K562 (cell line): ENCODE measurements around the gene EEFSEC. TPM values are rescaled to one million over a fixed set of nuclear protein-coding genes. Genes with fewer than 3 reads are reported as not detected.

Source experiments
- ATAC-seq: fragments of 200-7000 bp; cut with Tn5 transposase; 3 replicates; pipeline ENCODE4 v1.9.1; 2020; ENCODE audit warnings: moderate library complexity
- BruUV-seq: library from RNA; stranded (reverse); fragments of 400-500 nt; replicated peaks from 2 replicates; lab custom pipeline; 2021; lab: Mats Ljungman, UMichigan
- CTCF ChIA-PET: fragments of 300-600 bp; formaldehyde crosslinking; extraction: SDS; loops from one replicate; lab custom pipeline; 2021; ENCODE audit warnings: low intra/inter-chr PET ratio; lab: Yijun Ruan, JAX
- POLR2A ChIA-PET: fragments of 300-600, 350-650 bp; sonication (Branson Sonifier 250); formaldehyde crosslinking; extraction: SDS; loops from one replicate; lab custom pipeline; 2021; ENCODE audit warnings: antibody characterized with exemption, inconsistent platforms; lab: Yijun Ruan, JAX
- DNase-seq, 4 experiments: peaks; one replicate each; pipeline versions ENCODE4 v3.0.0 to v3.0.0-alpha.2; 2011 to 2018; ENCODE audit warnings: low spot score in 3 of 4, mixed read lengths in 3 of 4; ENCODE audit errors: extremely low read depth in 1 of 4
- FAIRE-seq: peaks from 2 replicates; lab custom pipeline; 2011; peaks lifted over from hg19 to GRCh38; lab: Jason Lieb, UNC
- H2AFZ ChIP-seq: 2 replicates; pipeline ENCODE4 v1.6.0; 2011; ENCODE audit warnings: low read depth, low read length, control low read depth, inconsistent platforms
- H3K27ac ChIP-seq: fragments of 200-600 bp; 3 replicates; pipeline ENCODE4 v1.8.0; 2011; ENCODE audit warnings: low read depth, mild to moderate bottlenecking, control low read depth, inconsistent platforms, low read length, moderate library complexity, mixed read lengths; ENCODE audit errors: extremely low read depth
- H3K27me3 ChIP-seq, 2 experiments: fragments of 300-600 bp in 1 of 2; 2 replicates in 1 of 2; 3 replicates in 1 of 2; pipeline versions ENCODE4 v1.6.0 to v1.8.0; 2011; ENCODE audit warnings: inconsistent platforms in 2 of 2, low read length in 2 of 2, mild to moderate bottlenecking in 1 of 2, mixed read lengths in 1 of 2, moderate library complexity in 1 of 2; ENCODE audit not compliant: control insufficient read depth in 2 of 2, insufficient read depth in 2 of 2
- H3K36me3 ChIP-seq: fragments of 300-600 bp; 3 replicates; pipeline ENCODE4 v1.8.0; 2011; ENCODE audit warnings: mild to moderate bottlenecking, low read length, inconsistent platforms; ENCODE audit not compliant: control insufficient read depth, insufficient read depth
- H3K4me1 ChIP-seq, 2 experiments: fragments of 200-600 bp in 1 of 2; replicated peaks in 1 of 2; 2 replicates in 1 of 2; 3 replicates in 1 of 2; pipeline versions ENCODE4 v1.5.1 to v1.8.0; 2011; ENCODE audit warnings: inconsistent platforms in 2 of 2, low read length in 2 of 2, mild to moderate bottlenecking in 1 of 2, mixed read lengths in 1 of 2, moderate library complexity in 1 of 2; ENCODE audit not compliant: control insufficient read depth in 2 of 2, insufficient read depth in 2 of 2
- H3K4me2 ChIP-seq: 2 replicates; pipeline ENCODE4 v1.6.1; 2011; ENCODE audit warnings: low read length, control low read depth, inconsistent platforms, mixed read lengths; ENCODE audit not compliant: insufficient read depth
- H3K4me3 ChIP-seq: fragments of 200-600 bp; sonication (generic), shearing (Covaris generic); 2 replicates; pipeline ENCODE4 v1.5.1; 2016; ENCODE audit warnings: control low read depth, inconsistent platforms
- H3K79me2 ChIP-seq: fragments of 200-600 bp; 3 replicates; pipeline ENCODE4 v1.8.0; 2011; ENCODE audit warnings: low read length, inconsistent platforms; ENCODE audit not compliant: control insufficient read depth, insufficient read depth
- H3K9ac ChIP-seq, 2 experiments: 2 replicates each; pipeline versions ENCODE4 v1.6.0 to v1.6.1; 2011; ENCODE audit warnings: low read depth in 2 of 2, low read length in 2 of 2, control low read depth in 1 of 2, inconsistent platforms in 1 of 2, mild to moderate bottlenecking in 1 of 2, mixed read lengths in 1 of 2; ENCODE audit not compliant: insufficient read depth in 1 of 2
- H3K9me1 ChIP-seq: one replicate; pipeline ENCODE4 v1.6.0; 2011; ENCODE audit warnings: inconsistent platforms, mild to moderate bottlenecking, low read length, moderate library complexity; ENCODE audit not compliant: control insufficient read depth, insufficient read depth
- H3K9me3 ChIP-seq: replicated peaks from 2 replicates; pipeline ENCODE4 v1.5.1; 2011; ENCODE audit warnings: low read depth, low read length, inconsistent platforms; ENCODE audit not compliant: control insufficient read depth, insufficient read depth
- H4K20me1 ChIP-seq: replicated peaks from 2 replicates; pipeline ENCODE4 v1.6.1; 2011; ENCODE audit warnings: low read length, inconsistent platforms, mixed read lengths; ENCODE audit not compliant: control insufficient read depth, insufficient read depth
- CBX3 ChIP-seq, 2 experiments: IDR thresholded peaks; 1 replicate in 1 of 2; 2 replicates in 1 of 2; pipeline ENCODE4 v1.6.1; 2012; ENCODE audit warnings: inconsistent platforms in 2 of 2, low read length in 2 of 2, borderline replicate concordance in 1 of 2, control low read depth in 1 of 2
- HNRNPLL ChIP-seq: fragments of 200-400 bp; formaldehyde crosslinking; IDR thresholded peaks from 2 replicates; pipeline ENCODE4 v1.6.1; 2017; ENCODE audit warnings: low read length, low read depth, mild to moderate bottlenecking; ENCODE audit not compliant: poor library complexity, severe bottlenecking
- ZKSCAN8 ChIP-seq: fragments of 200-800 bp; sonication (Bioruptor generic); IDR thresholded peaks from 2 replicates; pipeline ENCODE4 v1.6.1; 2016; ENCODE audit warnings: missing genetic modification characterization, missing compliant biosample characterization
- ZNF785 ChIP-seq: fragments of 250-450 bp; sonication (Bioruptor Pico); IDR thresholded peaks from 2 replicates; pipeline ENCODE4 v1.4.0; 2020; ENCODE audit warnings: mild to moderate bottlenecking
- WGBS: fragments of 100-300 bp; shearing (Covaris generic); methylation state at CpG from one replicate; pipeline ENCODE4 v1.1.6; 2016; ENCODE audit warnings: low coverage, mixed read lengths; ENCODE audit not compliant: insufficient coverage; ENCODE audit errors: missing lambda C conversion rate; 5-methylcytosine and 5-hydroxymethylcytosine counted together
- in situ Hi-C: fragments of 300-500 bp; cut with MboI; formaldehyde crosslinking; loops from 4 replicates; pipeline ENCODE4 v1.15.0; 2018; ENCODE audit warnings: inconsistent platforms, mixed read lengths
- intact Hi-C: fragments of 100-400 bp; cut with micrococcal nuclease; formaldehyde crosslinking; loops from 2 replicates; pipeline ENCODE4 v1.14.2; 2022
- polyA plus RNA-seq, 8 experiments: library from polyadenylated mRNA; depleted of rRNA in 4 of 8; stranded (reverse) in 5 of 8; unstranded in 3 of 8; fragments of >200 nt; fragmentation: Nextera tagmentation in 2 of 8; fragmentation: Illumina TruSeq in 1 of 8; extraction: Ambion mirVana in 2 of 8; extraction: Trizol in 1 of 8; gene quantifications; 2 replicates each; pipeline versions ENCODE4 v1.2.1 to v1.2.3, GENCODE V29; 2011 to 2014; ENCODE audit warnings: inconsistent platforms in 1 of 8, missing spikeins in 1 of 8
- total RNA-seq, 7 experiments: library from RNA; depleted of rRNA in 6 of 7; stranded (reverse); fragments of >200 nt in 6 of 7; fragmentation: Illumina TruSeq in 2 of 7; extraction: Trizol in 2 of 7; gene quantifications; 2 replicates each; pipeline versions ENCODE4 v1.2.1 to v1.2.3, GENCODE V29; 2011 to 2021; ENCODE audit warnings: low replicate concordance in 1 of 7
- TF ChIP-seq, protein P1 (sequence below): fragments of 450-650 bp; IDR thresholded peaks from 2 replicates; pipeline ENCODE4 v1.6.1; 2018; ENCODE audit not compliant: partially characterized antibody
- TF ChIP-seq, protein P2 (sequence below): sonication (generic); formaldehyde crosslinking; IDR thresholded peaks from 2 replicates; pipeline ENCODE4 v1.8.1; 2022; ENCODE audit warnings: missing genetic modification reagents

Gene EEFSEC
- total and polyA plus RNA-seq, 9 of the 15 experiments (the other 6 are each of a cell fraction or from before 2014, with no cell fraction given): 0.35 to 11.8 (median 7.7) TPM

DNA sequence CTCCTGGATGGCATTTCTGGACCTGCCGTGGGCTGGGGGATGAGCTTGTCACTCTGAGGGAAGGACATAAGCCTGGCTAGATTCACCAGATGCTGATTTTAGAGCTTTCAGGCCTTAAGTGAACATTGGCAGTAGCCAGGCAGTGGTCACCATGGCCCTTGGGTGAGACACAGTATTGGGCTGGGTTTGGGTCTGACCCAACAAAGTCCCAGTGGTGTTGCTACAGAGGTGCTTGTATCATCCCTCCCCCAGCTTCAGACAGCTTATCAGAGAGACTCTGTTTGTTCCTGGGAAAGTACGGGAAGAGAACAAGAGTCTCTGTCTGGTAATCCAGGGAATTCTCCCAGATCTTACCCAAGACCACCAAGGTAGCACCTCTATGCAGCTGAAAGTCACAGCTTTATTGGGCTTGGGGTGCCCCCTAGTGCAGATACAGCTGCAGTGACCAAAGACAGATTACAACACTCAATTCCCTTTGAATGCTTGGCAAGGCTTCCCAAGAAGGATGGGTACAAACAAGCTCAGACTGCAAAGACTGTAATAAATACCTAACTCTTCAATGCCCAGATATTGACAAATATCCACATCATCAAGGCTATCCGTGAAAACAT, 19.9 kb upstream of the EEFSEC start (continued):
- TF ChIP-seq, protein P1, sequence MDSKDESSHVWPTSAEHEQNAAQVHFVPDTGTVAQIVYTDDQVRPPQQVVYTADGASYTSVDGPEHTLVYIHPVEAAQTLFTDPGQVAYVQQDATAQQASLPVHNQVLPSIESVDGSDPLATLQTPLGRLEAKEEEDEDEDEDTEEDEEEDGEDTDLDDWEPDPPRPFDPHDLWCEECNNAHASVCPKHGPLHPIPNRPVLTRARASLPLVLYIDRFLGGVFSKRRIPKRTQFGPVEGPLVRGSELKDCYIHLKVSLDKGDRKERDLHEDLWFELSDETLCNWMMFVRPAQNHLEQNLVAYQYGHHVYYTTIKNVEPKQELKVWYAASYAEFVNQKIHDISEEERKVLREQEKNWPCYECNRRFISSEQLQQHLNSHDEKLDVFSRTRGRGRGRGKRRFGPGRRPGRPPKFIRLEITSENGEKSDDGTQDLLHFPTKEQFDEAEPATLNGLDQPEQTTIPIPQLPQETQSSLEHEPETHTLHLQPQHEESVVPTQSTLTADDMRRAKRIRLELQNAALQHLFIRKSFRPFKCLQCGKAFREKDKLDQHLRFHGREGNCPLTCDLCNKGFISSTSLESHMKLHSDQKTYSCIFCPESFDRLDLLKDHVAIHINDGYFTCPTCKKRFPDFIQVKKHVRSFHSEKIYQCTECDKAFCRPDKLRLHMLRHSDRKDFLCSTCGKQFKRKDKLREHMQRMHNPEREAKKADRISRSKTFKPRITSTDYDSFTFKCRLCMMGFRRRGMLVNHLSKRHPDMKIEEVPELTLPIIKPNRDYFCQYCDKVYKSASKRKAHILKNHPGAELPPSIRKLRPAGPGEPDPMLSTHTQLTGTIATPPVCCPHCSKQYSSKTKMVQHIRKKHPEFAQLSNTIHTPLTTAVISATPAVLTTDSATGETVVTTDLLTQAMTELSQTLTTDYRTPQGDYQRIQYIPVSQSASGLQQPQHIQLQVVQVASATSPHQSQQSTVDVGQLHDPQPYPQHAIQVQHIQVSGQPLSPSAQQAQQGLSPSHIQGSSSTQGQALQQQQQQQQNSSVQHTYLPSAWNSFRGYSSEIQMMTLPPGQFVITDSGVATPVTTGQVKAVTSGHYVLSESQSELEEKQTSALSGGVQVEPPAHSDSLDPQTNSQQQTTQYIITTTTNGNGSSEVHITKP: no peak
- TF ChIP-seq HNRNPLL: no peak
- TF ChIP-seq, protein P2, sequence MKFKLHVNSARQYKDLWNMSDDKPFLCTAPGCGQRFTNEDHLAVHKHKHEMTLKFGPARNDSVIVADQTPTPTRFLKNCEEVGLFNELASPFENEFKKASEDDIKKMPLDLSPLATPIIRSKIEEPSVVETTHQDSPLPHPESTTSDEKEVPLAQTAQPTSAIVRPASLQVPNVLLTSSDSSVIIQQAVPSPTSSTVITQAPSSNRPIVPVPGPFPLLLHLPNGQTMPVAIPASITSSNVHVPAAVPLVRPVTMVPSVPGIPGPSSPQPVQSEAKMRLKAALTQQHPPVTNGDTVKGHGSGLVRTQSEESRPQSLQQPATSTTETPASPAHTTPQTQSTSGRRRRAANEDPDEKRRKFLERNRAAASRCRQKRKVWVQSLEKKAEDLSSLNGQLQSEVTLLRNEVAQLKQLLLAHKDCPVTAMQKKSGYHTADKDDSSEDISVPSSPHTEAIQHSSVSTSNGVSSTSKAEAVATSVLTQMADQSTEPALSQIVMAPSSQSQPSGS (CRISPR knock-in tag): no peak
- no peak for TF ChIP-seq CBX3 (IDR thresholded peaks at IDR 0.05; ENCODE audit: borderline replicate concordance in 1 of 2, low read length in 2 of 2)
- TF ChIP-seq, all 486 proteins: peak for 9

DNA sequence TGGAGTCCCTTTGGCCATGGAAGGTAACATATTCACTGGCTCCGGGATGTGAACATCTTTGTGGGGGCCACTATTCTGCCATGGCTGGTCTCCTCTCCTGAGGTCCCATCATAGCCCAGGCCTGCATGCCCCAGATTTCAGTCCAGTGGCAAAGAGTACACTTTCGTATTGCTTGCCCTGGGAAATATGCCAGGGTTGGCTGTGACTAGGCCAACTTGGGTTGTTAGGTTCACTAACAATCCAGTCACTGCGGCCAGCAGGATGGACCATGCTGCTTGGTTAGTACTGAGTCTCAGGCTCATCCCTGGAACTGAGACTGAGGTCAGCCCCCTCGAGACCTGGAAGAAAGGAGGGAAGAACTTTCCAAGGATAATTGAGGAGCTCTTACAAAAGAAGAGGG, 9.8 kb upstream of the EEFSEC start:
- Histone ChIP-seq H3K79me2 (no peaks in the 10 kb centered on the region), H3K9me3 (no peaks in the 10 kb centered on the region), H4K20me1 (no peaks in the 10 kb centered on the region), H3K4me3 (no peak overlapping the region), H3K27me3 (no peaks in the 10 kb centered on the region), H3K36me3 (no peaks in the 10 kb centered on the region), H3K4me2 (no peak overlapping the region), H2AFZ (no peak overlapping the region), H3K9ac (no peak overlapping the region), H3K9me1 (no peaks in the 10 kb centered on the region), H3K4me1 (peaks cover 13 to 18% of the 10 kb centered on the region in 2 experiments; a peak in 4 of 5 replicates), H3K27ac (no peak overlapping the region)
- BruUV-seq: no TSS peak
- in situ Hi-C loops (no loop called here), intact Hi-C loops (no loop called here)
- ATAC-seq (no peak), FAIRE-seq (no peak), DNase-seq (no peak)
- 59% methylated on average over 2 of the region's 4 CpGs for WGBS
- TF ChIP-seq ZNF785 (CRISPR knock-in tag) (no peak), ZKSCAN8 (CRISPR knock-in tag) (no peak)
- CTCF ChIA-PET: no interaction called here
- POLR2A ChIA-PET: no interaction called here
